GM21737 (cell line): ENCODE data around the gene NDST1.

Experiments
- ATAC-seq: cut with Tn5 transposase; IDR thresholded peaks from one replicate; pipeline ENCODE4 v1.9.1; 2021; ENCODE audit warnings: mild to moderate bottlenecking, moderate library complexity; ENCODE audit not compliant: unreplicated experiment

NDST1 gene

GRCh38 chr5:150583541-150584225 lies 75.8 kb downstream of the NDST1 start:
- no peak for ATAC-seq

GRCh38 chr5:150584556-150585335 lies 76.8 kb downstream of the NDST1 start:
- ATAC-seq = no peak

- ATAC-seq = no peak
These were observed 77.9 kb downstream of the NDST1 start for GRCh38 chr5:150585781-150586341.

- no peak for ATAC-seq
These were observed 79.1 kb downstream of the NDST1 start for GRCh38 chr5:150587016-150587415.

- no peak for ATAC-seq
These were observed 80.1 kb downstream of the NDST1 start for GRCh38 chr5:150587856-150588595.

- no peak for ATAC-seq
These were observed 80.6 kb downstream of the NDST1 start for GRCh38 chr5:150588596-150588890.

- no peak for ATAC-seq
These were observed 82.1 kb downstream of the NDST1 start for GRCh38 chr5:150589862-150590601.

GRCh38 chr5:150590979-150591695 lies 83.2 kb downstream of the NDST1 start:
- ATAC-seq = no peak

- no peak for ATAC-seq
These were observed 85.7 kb downstream of the NDST1 start for GRCh38 chr5:150593593-150593992.

GRCh38 chr5:150593996-150594395 lies 86.1 kb downstream of the NDST1 start:
- ATAC-seq = no peak

GRCh38 chr5:150595466-150596031 lies 87.6 kb downstream of the NDST1 start:
- ATAC-seq = no peak

- ATAC-seq = no peak
These were observed 88.4 kb downstream of the NDST1 start for GRCh38 chr5:150596313-150596712.

GRCh38 chr5:150596826-150597225 lies 88.9 kb downstream of the NDST1 start:
- no peak for ATAC-seq

GRCh38 chr5:150598006-150598405 lies 90.1 kb downstream of the NDST1 start:
- no peak for ATAC-seq

- ATAC-seq = no peak
These were observed 90.9 kb downstream of the NDST1 start for GRCh38 chr5:150598821-150599273.

GRCh38 chr5:150599281-150599680 lies 91.3 kb downstream of the NDST1 start:
- no peak for ATAC-seq

GRCh38 chr5:150599917-150600511 lies 92.1 kb downstream of the NDST1 start:
- ATAC-seq = no peak

- no peak for ATAC-seq
These were observed 92.9 kb downstream of the NDST1 start for GRCh38 chr5:150600616-150601490.
